Astrocyte (in vitro differentiated cells and primary cell): Measurements from ENCODE around the gene GPATCH2. TPM values are rescaled to one million over a fixed set of nuclear protein-coding genes. Genes with fewer than 3 reads are reported as not detected.
A peak's percentile ranks its signal among the peaks of the same experiment; 100 is the strongest.
"Not testable (repeated sequence)": the region's sequence is repeated elsewhere in the genome, so short reads cannot be mapped to it uniquely, and the experiment has no call there.

Source experiments
- DNase-seq: peaks from one replicate; pipeline ENCODE4 v3.0.0-alpha.2; 2010; ENCODE audit warnings: low read depth
- FAIRE-seq: peaks from 2 replicates; lab custom pipeline; 2011; peaks lifted over from hg19 to GRCh38; lab: Jason Lieb, UNC
- H2AFZ ChIP-seq: 2 replicates; pipeline ENCODE4 v1.6.0; 2012; ENCODE audit warnings: low read depth, low read length, inconsistent platforms
- H3K27ac ChIP-seq: 2 replicates; pipeline ENCODE4 v1.5.1; 2011; ENCODE audit warnings: low read depth, low read length, inconsistent platforms
- H3K27me3 ChIP-seq: 2 replicates; pipeline ENCODE4 v1.6.0; 2011; ENCODE audit warnings: low read length, inconsistent platforms; ENCODE audit not compliant: insufficient read depth
- H3K36me3 ChIP-seq: 2 replicates; pipeline ENCODE4 v1.5.1; 2011; ENCODE audit warnings: low read length, inconsistent platforms; ENCODE audit not compliant: insufficient read depth
- H3K4me1 ChIP-seq: 2 replicates; pipeline ENCODE4 v1.5.1; 2011; ENCODE audit warnings: low read length, inconsistent platforms; ENCODE audit not compliant: insufficient read depth
- H3K4me2 ChIP-seq: 2 replicates; pipeline ENCODE4 v1.6.0; 2012; ENCODE audit warnings: low read length, inconsistent platforms
- H3K4me3 ChIP-seq: 2 replicates; pipeline ENCODE4 v1.5.1; 2011; ENCODE audit warnings: low read depth, mild to moderate bottlenecking, low read length, inconsistent platforms; ENCODE audit not compliant: insufficient read depth
- H3K79me2 ChIP-seq: 2 replicates; pipeline ENCODE4 v1.6.0; 2012; ENCODE audit warnings: mild to moderate bottlenecking, low read length, inconsistent platforms; ENCODE audit not compliant: insufficient read depth
- H3K9ac ChIP-seq: 2 replicates; pipeline ENCODE4 v1.6.0; 2012; ENCODE audit warnings: mild to moderate bottlenecking, low read length, inconsistent platforms
- H3K9me3 ChIP-seq: 2 replicates; pipeline ENCODE4 v1.5.1; 2012; ENCODE audit warnings: low read depth, mild to moderate bottlenecking, low read length, inconsistent platforms; ENCODE audit not compliant: insufficient read depth
- H4K20me1 ChIP-seq: 2 replicates; pipeline ENCODE4 v1.6.0; 2012; ENCODE audit warnings: low read length, inconsistent platforms; ENCODE audit not compliant: insufficient read depth
- H3K27ac Mint-ChIP-seq: one replicate; pipeline ENCODE4 v1.8.0; 2021; ENCODE audit warnings: mild to moderate bottlenecking, mixed read lengths; ENCODE audit not compliant: unreplicated experiment
- H3K27me3 Mint-ChIP-seq: one replicate; pipeline ENCODE4 v1.8.0; 2021; ENCODE audit warnings: low read depth, mixed read lengths; ENCODE audit not compliant: unreplicated experiment
- H3K36me3 Mint-ChIP-seq: one replicate; pipeline ENCODE4 v1.8.0; 2021; ENCODE audit warnings: low read depth, mixed read lengths; ENCODE audit not compliant: unreplicated experiment
- H3K4me1 Mint-ChIP-seq: one replicate; pipeline ENCODE4 v1.8.0; 2021; ENCODE audit warnings: low read depth, mixed read lengths; ENCODE audit not compliant: unreplicated experiment
- H3K4me3 Mint-ChIP-seq: one replicate; pipeline ENCODE4 v1.8.0; 2021; ENCODE audit warnings: mild to moderate bottlenecking, moderate library complexity, mixed read lengths; ENCODE audit not compliant: unreplicated experiment
- H3K9me3 Mint-ChIP-seq: one replicate; pipeline ENCODE4 v1.8.0; 2021; ENCODE audit warnings: mild to moderate bottlenecking, mixed read lengths; ENCODE audit not compliant: unreplicated experiment
- CTCF ChIP-seq: IDR thresholded peaks from 2 replicates; pipeline ENCODE4 v1.5.1; 2011; ENCODE audit warnings: low read depth, mild to moderate bottlenecking, inconsistent platforms, low read length, moderate library complexity; ENCODE audit not compliant: insufficient read depth
- EZH2 ChIP-seq: IDR thresholded peaks from 2 replicates; pipeline ENCODE4 v1.6.1; 2012; ENCODE audit warnings: mild to moderate bottlenecking, low read length, inconsistent platforms; ENCODE audit not compliant: insufficient read depth
- total RNA-seq: library from RNA; stranded (reverse); gene quantifications from 2 replicates; pipeline ENCODE4 v1.2.1, GENCODE V29; 2021

The GPATCH2 gene
- total RNA-seq, 1 donor from 2014 or later = 14.1 TPM

DNA sequence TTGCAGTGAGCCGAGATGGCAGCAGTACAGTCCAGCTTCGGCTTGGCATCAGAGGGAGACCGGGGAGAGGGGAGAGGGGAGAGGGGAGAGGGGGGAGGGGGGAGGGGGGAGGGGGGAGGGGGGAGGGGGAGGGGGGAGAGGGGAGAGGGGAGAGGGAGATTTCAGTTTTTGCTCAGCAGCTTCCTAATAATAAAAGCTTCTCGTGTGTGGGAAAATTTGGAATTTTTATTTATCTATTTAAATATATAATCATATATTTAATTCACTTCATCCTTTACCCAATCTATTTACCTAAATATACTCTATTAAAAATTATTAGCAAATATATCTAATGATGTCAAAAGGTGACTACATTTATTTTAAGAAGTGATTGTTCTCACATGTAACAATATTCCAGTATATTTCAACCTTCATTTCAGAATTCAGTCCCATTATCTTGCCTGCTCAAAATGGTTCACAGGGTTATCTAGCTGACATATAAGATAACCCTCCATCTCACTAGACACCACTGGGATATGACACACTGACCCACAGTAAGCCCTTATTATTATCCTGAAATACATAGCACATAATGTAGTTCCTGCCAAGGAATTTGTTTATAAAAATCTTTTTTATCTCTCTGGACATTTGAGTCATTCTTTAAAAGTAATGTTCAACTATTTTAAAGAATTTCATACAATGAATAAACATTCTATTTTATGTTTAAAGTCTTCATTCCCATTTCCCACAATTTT is 105.9 kb downstream of the GPATCH2 start:
- H3K4me1 ChIP-seq = peaks cover 11% of the 10 kb centered on the region
- no peaks in the 10 kb centered on the region for H3K9me3 ChIP-seq
- TF ChIP-seq CTCF (no peak), EZH2 (no peak)
- Mint-ChIP-seq H3K4me3 (no peak overlapping the region), H3K9me3 (peaks cover 2% of the 10 kb centered on the region), H3K36me3 (peaks cover 4% of the 10 kb centered on the region), H3K4me1 (peaks cover 4% of the 10 kb centered on the region), H3K27ac (no peak overlapping the region), H3K27me3 (no peaks in the 10 kb centered on the region)
- DNase-seq (peak; percentile 56), FAIRE-seq (peak; percentile 88)
- H3K27ac ChIP-seq = peak overlapping the region; percentile 5
- H4K20me1 ChIP-seq = peaks cover 13% of the 10 kb centered on the region
- no peak overlapping the region for H2AFZ ChIP-seq
- no peak overlapping the region for H3K9ac ChIP-seq
- no peaks in the 10 kb centered on the region for H3K36me3 ChIP-seq
- no peaks in the 10 kb centered on the region for H3K27me3 ChIP-seq
- no peak overlapping the region for H3K4me3 ChIP-seq
- no peaks in the 10 kb centered on the region for H3K79me2 ChIP-seq
- no peak overlapping the region for H3K4me2 ChIP-seq

DNA sequence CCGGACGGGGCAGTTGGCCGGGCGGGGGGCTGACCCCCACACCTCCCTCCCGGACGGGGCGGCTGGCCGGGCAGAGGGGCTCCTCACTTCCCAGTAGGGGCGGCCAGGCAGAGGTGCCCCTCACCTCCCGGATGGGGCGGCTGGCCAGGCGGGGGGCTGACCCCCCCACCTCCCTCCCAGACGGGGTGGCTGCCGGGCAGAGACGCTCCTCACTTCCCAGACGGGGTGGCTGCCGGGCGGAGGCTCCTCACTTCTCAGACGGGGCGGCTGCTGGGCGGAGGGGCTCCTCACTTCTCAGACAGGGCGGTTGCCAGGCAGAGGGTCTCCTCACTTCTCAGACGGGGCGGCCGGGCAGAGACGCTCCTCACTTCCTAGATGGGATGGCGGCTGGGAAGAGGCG is 107.0 kb downstream of the GPATCH2 start:
- H2AFZ ChIP-seq, H3K9ac ChIP-seq, H3K27ac ChIP-seq, H3K27me3 Mint-ChIP-seq, DNase-seq, H3K36me3 Mint-ChIP-seq, H3K4me3 ChIP-seq, H3K79me2 ChIP-seq, H3K9me3 Mint-ChIP-seq, H3K9me3 ChIP-seq, H3K4me1 Mint-ChIP-seq, H3K27me3 ChIP-seq, H3K4me3 Mint-ChIP-seq, FAIRE-seq, H3K36me3 ChIP-seq, H3K27ac Mint-ChIP-seq, H3K4me2 ChIP-seq: not testable (repeated sequence)
- H4K20me1 ChIP-seq = peaks cover 13% of the 10 kb centered on the region
- H3K4me1 ChIP-seq = peaks cover 11% of the 10 kb centered on the region

GRCh38 chr1:217522277-217522676 is 108.6 kb downstream of the GPATCH2 start:
- TF ChIP-seq EZH2 = no peak
- TF ChIP-seq CTCF = no peak
- H3K9me3 Mint-ChIP-seq = no peaks in the 10 kb centered on the region
- Histone ChIP-seq H3K36me3 (no peaks in the 10 kb centered on the region), H3K9me3 (no peaks in the 10 kb centered on the region), H3K9ac (no peak overlapping the region), H3K27ac (no peak overlapping the region), H3K27me3 (no peaks in the 10 kb centered on the region), H3K4me3 (no peak overlapping the region), H2AFZ (no peak overlapping the region), H4K20me1 (peaks cover 5% of the 10 kb centered on the region), H3K4me1 (peaks cover 6% of the 10 kb centered on the region), H3K4me2 (no peak overlapping the region), H3K79me2 (no peaks in the 10 kb centered on the region)
- H3K36me3 Mint-ChIP-seq = peaks cover 4% of the 10 kb centered on the region
- H3K4me3 Mint-ChIP-seq = no peak overlapping the region
- no peak for FAIRE-seq
- no peaks in the 10 kb centered on the region for H3K27me3 Mint-ChIP-seq
- H3K27ac Mint-ChIP-seq = no peak overlapping the region
- DNase-seq = no peak
- no peaks in the 10 kb centered on the region for H3K4me1 Mint-ChIP-seq
